Activated CD4-positive, alpha-beta T cell treated with anti-CD3 and anti-CD28 coated beads, Interleukin-2, amount 10 ng/mL, durations not matched to agents 7 days and 5 days (primary cell): Measurements from ENCODE around the gene N4BP2L2. TPM values are rescaled to one million over a fixed set of nuclear protein-coding genes. Genes with fewer than 3 reads are reported as not detected.

Experiments used
- CTCF ChIA-PET: fragments of 350-600 bp; sonication (Branson Sonifier 250); formaldehyde crosslinking; loops from one replicate; lab custom pipeline; 2021; ENCODE audit warnings: antibody characterized with exemption; lab: Charles Lee
- POLR2A ChIA-PET: fragments of 350-600 bp; sonication (Branson Sonifier 250); formaldehyde crosslinking; loops from one replicate; lab custom pipeline; 2021; ENCODE audit warnings: antibody characterized with exemption; lab: Charles Lee
- DNase-seq: peaks from one replicate; pipeline ENCODE4 v3.0.0-alpha.2; 2020
- H3K27ac Mint-ChIP-seq: one replicate; pipeline ENCODE4 v1.8.0; 2021; ENCODE audit warnings: mild to moderate bottlenecking, moderate library complexity, mixed read lengths
- H3K27me3 Mint-ChIP-seq: one replicate; pipeline ENCODE4 v1.8.0; 2021; ENCODE audit warnings: mixed read lengths
- H3K36me3 Mint-ChIP-seq: one replicate; pipeline ENCODE4 v1.8.0; 2021; ENCODE audit warnings: low read depth, mixed read lengths
- H3K4me1 Mint-ChIP-seq: one replicate; pipeline ENCODE4 v1.8.0; 2021; ENCODE audit warnings: mixed read lengths
- H3K4me3 Mint-ChIP-seq: one replicate; pipeline ENCODE4 v1.8.0; 2021; ENCODE audit warnings: mild to moderate bottlenecking, moderate library complexity, mixed read lengths
- H3K9me3 Mint-ChIP-seq: one replicate; pipeline ENCODE4 v1.8.0; 2021; ENCODE audit warnings: mixed read lengths
- total RNA-seq, 2 experiments: library from RNA; stranded (reverse); gene quantifications; one replicate each; pipeline ENCODE4 v1.2.3, GENCODE V29; 2021

The N4BP2L2 gene
- total RNA-seq, 2 experiments from 2014 or later: 134 to 136 TPM

DNA sequence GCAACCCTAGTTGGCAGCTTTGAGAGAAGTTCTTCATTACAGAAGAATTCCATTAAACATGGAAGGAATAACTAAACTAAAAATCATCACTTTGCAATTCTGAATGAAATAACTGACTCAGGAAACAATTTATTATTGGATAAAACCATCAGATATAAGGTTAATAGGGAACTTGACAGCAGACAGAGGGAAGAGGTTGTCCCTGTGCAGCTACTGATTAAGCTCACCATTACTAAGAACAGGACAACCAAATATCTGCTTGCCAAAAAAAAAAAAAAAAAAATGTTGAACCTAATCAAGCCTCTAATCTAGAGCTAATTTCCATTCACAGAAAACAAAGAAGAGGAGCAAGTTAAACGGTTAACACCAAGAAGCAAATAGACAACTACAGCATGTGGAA, 12.8 kb downstream of the N4BP2L2 start:
- Mint-ChIP-seq H3K4me3 (no peak overlapping the region), H3K36me3 (peaks cover 47% of the 10 kb centered on the region), H3K4me1 (peaks cover 28% of the 10 kb centered on the region), H3K27me3 (no peaks in the 10 kb centered on the region), H3K9me3 (no peaks in the 10 kb centered on the region), H3K27ac (no peak overlapping the region)
- ChIA-PET POLR2A (no interaction called here), CTCF (interaction anchor here (0.6 to 1.7 kb wide), 2 partner anchors 18 to 58 kb away, joined by 3 to 4 read pairs; no protein-coding TSS in a partner anchor)
- no peak for DNase-seq

DNA sequence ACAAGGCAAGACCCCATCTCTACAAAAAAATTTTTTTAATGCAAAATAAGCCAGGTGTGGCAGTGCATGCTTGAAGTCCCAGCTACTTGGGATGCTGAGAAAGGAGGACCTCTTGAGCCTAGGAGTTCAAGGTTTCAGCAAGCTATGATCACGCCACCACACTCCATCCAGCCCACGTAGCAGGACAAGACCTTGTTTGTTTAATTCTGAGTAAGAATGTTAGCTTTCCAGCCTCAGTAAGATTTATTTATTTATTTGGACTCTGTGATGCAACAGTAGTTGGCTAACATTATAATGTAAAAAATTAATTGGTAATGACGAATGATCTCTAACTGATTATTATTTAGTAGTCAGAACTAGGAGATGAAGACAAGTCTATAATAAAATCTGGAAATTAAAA, 23.3 kb downstream of the N4BP2L2 start:
- Mint-ChIP-seq H3K27me3 (no peaks in the 10 kb centered on the region), H3K4me3 (no peak overlapping the region), H3K36me3 (peaks cover 57% of the 10 kb centered on the region), H3K9me3 (no peaks in the 10 kb centered on the region), H3K27ac (no peak overlapping the region), H3K4me1 (peaks cover 9% of the 10 kb centered on the region)
- POLR2A ChIA-PET: no interaction called here
- DNase-seq: no peak
- CTCF ChIA-PET: no interaction called here

- peaks cover 6% of the 10 kb centered on the region for H3K4me1 Mint-ChIP-seq
- ChIA-PET POLR2A (no interaction called here), CTCF (no interaction called here)
- no peaks in the 10 kb centered on the region for H3K9me3 Mint-ChIP-seq
- peaks cover 45% of the 10 kb centered on the region for H3K36me3 Mint-ChIP-seq
- H3K4me3 Mint-ChIP-seq: no peak overlapping the region
- DNase-seq: no peak
- H3K27ac Mint-ChIP-seq: no peak overlapping the region
- no peaks in the 10 kb centered on the region for H3K27me3 Mint-ChIP-seq
Observed at GRCh38 chr13:32511482-32511881, 27.1 kb downstream of the N4BP2L2 start.

DNA sequence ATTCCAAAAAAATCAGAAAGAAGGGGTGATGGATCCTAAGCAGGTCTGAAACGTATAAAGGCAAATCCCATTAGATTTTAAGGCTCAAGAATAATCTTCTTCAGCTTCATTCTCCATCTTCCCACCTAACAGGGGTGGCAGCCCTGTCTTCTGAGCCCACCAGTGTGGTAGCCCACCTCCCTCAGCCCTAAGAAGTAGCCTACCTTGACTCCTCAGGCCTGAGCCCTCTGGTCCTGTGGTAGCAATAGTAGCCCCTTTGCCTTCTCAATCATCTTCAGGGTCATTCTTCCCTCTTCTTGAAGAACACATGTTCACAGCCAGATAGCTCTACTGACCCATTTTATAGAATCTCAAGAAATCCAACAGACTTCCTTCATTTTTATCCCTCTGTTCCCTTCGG, 33.7 kb downstream of the N4BP2L2 start:
- CTCF ChIA-PET: no interaction called here
- H3K36me3 Mint-ChIP-seq: peaks cover 31% of the 10 kb centered on the region
- POLR2A ChIA-PET: no interaction called here
- no peak overlapping the region for H3K27ac Mint-ChIP-seq
- H3K27me3 Mint-ChIP-seq: no peaks in the 10 kb centered on the region
- no peaks in the 10 kb centered on the region for H3K9me3 Mint-ChIP-seq
- H3K4me3 Mint-ChIP-seq: no peak overlapping the region
- H3K4me1 Mint-ChIP-seq: no peaks in the 10 kb centered on the region
- no peak for DNase-seq

GRCh38 chr13:32504263-32504662, 34.3 kb downstream of the N4BP2L2 start:
- DNase-seq: no peak
- ChIA-PET CTCF (interaction anchor here (1.6 kb wide), 1 partner anchor 41 kb away, joined by 4 read pairs; no protein-coding TSS in a partner anchor), POLR2A (no interaction called here)
- Mint-ChIP-seq H3K4me1 (no peaks in the 10 kb centered on the region), H3K27me3 (no peaks in the 10 kb centered on the region), H3K4me3 (no peak overlapping the region), H3K27ac (no peak overlapping the region), H3K36me3 (peaks cover 26% of the 10 kb centered on the region), H3K9me3 (no peaks in the 10 kb centered on the region)

DNA sequence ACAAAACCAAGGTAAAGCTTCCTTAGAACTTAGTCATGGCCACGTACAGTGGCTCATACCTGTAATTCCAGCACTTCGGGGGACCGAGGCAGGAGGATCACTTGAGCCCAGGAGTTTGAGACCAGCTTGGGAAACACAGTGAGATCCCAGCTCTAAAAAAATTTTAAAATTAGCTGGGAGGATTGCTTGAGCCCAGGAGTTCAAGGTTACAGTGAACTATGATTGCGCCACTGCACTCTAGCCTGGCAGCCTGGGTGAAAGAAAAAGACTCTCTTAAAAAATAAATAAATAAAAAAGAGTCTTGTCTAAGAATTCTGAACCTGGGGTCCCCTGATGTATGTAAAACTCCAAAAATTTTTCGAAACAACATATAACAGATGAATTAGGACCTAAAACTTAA, 34.9 kb downstream of the N4BP2L2 start:
- Mint-ChIP-seq H3K36me3 (peaks cover 24% of the 10 kb centered on the region), H3K9me3 (no peaks in the 10 kb centered on the region), H3K4me1 (no peaks in the 10 kb centered on the region), H3K27me3 (no peaks in the 10 kb centered on the region), H3K4me3 (no peak overlapping the region), H3K27ac (no peak overlapping the region)
- CTCF ChIA-PET: interaction anchor here (1.0 to 1.6 kb wide), 3 partner anchors 10 to 42 kb away, joined by 4 to 8 read pairs (median 6); no protein-coding TSS in a partner anchor
- POLR2A ChIA-PET: no interaction called here
- no peak for DNase-seq

- Mint-ChIP-seq H3K4me3 (no peak overlapping the region), H3K27ac (no peak overlapping the region), H3K27me3 (no peaks in the 10 kb centered on the region), H3K9me3 (no peaks in the 10 kb centered on the region), H3K4me1 (peaks cover 9% of the 10 kb centered on the region), H3K36me3 (peaks cover 26% of the 10 kb centered on the region)
- POLR2A ChIA-PET: no interaction called here
- DNase-seq: no peak
- CTCF ChIA-PET: interaction anchor here (0.6 kb wide), 1 partner anchor 124 kb away, joined by 5 read pairs; no protein-coding TSS in a partner anchor
Observed at GRCh38 chr13:32501064-32501463, 37.5 kb downstream of the N4BP2L2 start.

GRCh38 chr13:32499538-32500210, 38.9 kb downstream of the N4BP2L2 start:
- POLR2A ChIA-PET: no interaction called here
- no peak overlapping the region for H3K27ac Mint-ChIP-seq
- no peak overlapping the region for H3K4me3 Mint-ChIP-seq
- no peaks in the 10 kb centered on the region for H3K27me3 Mint-ChIP-seq
- H3K9me3 Mint-ChIP-seq: no peaks in the 10 kb centered on the region
- peaks cover 17% of the 10 kb centered on the region for H3K36me3 Mint-ChIP-seq
- CTCF ChIA-PET: interaction anchor here (0.6 to 1.1 kb wide), 3 partner anchors 81 to 1260 kb away, joined by 3 to 5 read pairs (median 3); no protein-coding TSS in a partner anchor
- no peak for DNase-seq
- peaks cover 9% of the 10 kb centered on the region for H3K4me1 Mint-ChIP-seq

DNA sequence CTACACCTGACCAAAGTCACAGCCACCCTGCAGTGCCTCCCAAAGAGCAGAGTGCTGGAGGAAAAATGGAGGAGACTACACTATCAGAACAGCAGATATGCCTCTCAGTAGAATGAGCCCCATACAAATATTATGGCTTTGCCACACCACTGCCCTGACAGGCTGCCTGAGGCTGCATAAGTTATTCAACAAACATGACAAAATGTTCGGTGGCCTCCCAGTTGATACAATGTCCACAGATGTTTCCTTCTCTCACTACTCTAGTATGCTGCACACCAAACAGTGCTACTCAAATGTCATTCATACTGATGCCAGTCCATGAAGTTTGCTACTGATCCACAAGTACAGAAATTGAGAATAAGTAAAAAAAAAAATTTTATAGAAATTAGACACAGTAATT, 41.0 kb downstream of the N4BP2L2 start:
- peaks cover 13% of the 10 kb centered on the region for H3K36me3 Mint-ChIP-seq
- ChIA-PET POLR2A (no interaction called here), CTCF (no interaction called here)
- peaks cover 9% of the 10 kb centered on the region for H3K4me1 Mint-ChIP-seq
- no peak overlapping the region for H3K4me3 Mint-ChIP-seq
- H3K9me3 Mint-ChIP-seq: no peaks in the 10 kb centered on the region
- no peak for DNase-seq
- no peak overlapping the region for H3K27ac Mint-ChIP-seq
- no peaks in the 10 kb centered on the region for H3K27me3 Mint-ChIP-seq

- H3K27ac Mint-ChIP-seq: no peak overlapping the region
- H3K4me1 Mint-ChIP-seq: peaks cover 9% of the 10 kb centered on the region
- no peaks in the 10 kb centered on the region for H3K27me3 Mint-ChIP-seq
- CTCF ChIA-PET: no interaction called here
- peaks cover 10% of the 10 kb centered on the region for H3K36me3 Mint-ChIP-seq
- no peak for DNase-seq
- no peak overlapping the region for H3K4me3 Mint-ChIP-seq
- no peaks in the 10 kb centered on the region for H3K9me3 Mint-ChIP-seq
- POLR2A ChIA-PET: no interaction called here
Observed at GRCh38 chr13:32496599-32497160, 41.9 kb downstream of the N4BP2L2 start.

DNA sequence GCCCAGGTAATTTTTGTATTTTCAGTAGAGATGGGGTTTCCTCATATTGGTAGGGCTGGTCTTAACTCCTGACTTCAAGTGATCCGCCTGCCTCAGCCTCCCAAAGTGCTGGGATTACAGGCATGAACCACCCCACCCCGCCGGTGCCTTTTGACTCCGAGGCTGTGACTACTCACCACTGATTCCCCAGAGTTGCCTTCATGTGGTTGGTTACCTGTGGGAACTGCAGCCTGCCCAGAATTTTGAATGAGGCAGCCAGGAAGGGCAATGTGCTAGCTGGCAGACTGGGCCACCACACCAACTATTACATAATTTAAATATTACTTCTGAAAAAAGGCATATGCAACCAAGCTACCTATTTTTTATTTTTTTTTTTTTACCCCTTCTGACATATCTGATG, 42.8 kb downstream of the N4BP2L2 start:
- Mint-ChIP-seq H3K36me3 (peaks cover 8% of the 10 kb centered on the region), H3K9me3 (no peaks in the 10 kb centered on the region), H3K4me3 (no peak overlapping the region), H3K4me1 (peaks cover 9% of the 10 kb centered on the region), H3K27me3 (no peaks in the 10 kb centered on the region), H3K27ac (no peak overlapping the region)
- ChIA-PET CTCF (interaction anchor here (0.9 kb wide), 1 partner anchor 96 kb away, joined by 3 read pairs; no protein-coding TSS in a partner anchor), POLR2A (no interaction called here)
- DNase-seq: no peak

DNA sequence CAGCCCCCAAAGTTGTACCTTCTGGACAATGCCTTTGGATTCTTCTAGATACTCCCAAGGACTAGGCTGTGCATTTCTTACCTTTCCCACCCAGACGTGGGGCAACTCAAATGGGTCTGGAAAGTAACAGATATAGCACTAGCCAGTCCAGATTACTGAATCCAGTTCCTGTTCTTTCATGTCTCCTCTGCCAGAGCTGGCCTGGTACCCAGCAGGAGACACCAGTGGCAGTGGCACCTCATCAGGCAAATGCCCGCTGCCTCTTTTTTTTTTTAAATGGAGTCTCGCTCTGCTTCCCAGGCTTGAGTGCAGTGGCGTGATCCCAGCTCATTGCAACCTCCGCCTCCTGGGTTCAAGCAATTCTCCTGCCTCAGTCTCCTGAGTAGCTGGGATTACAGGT, 43.2 kb downstream of the N4BP2L2 start:
- Mint-ChIP-seq H3K36me3 (peaks cover 8% of the 10 kb centered on the region), H3K4me3 (no peak overlapping the region), H3K27ac (no peak overlapping the region), H3K9me3 (no peaks in the 10 kb centered on the region), H3K4me1 (peaks cover 9% of the 10 kb centered on the region), H3K27me3 (no peaks in the 10 kb centered on the region)
- CTCF ChIA-PET: interaction anchor here (0.9 kb wide), 1 partner anchor 97 kb away, joined by 3 read pairs; no protein-coding TSS in a partner anchor
- POLR2A ChIA-PET: no interaction called here
- no peak for DNase-seq

DNA sequence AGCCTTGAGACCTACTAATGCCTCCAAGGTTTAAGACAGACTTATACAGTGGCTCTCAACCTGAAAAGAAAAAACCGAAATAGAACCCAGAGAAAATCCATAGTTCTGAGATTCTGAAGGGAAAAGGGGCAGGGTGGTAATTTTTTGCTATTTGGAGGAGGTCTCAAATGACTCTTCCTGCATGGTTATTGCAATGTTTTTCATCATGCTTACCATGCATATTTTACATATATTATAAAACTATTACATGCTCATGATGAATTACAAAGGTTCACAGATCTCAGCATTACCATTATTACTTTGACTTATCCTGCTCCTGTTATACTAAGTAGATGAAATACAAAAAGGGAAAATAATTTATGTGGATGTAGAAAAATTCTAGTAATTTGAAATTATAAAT, 47.6 kb downstream of the N4BP2L2 start:
- no peak for DNase-seq
- POLR2A ChIA-PET: no interaction called here

More for the DNA sequence above, 47.6 kb downstream of the N4BP2L2 start:
- CTCF ChIA-PET: no interaction called here
- no peaks in the 10 kb centered on the region for H3K27me3 Mint-ChIP-seq
- no peaks in the 10 kb centered on the region for H3K9me3 Mint-ChIP-seq
- H3K27ac Mint-ChIP-seq: no peak overlapping the region
- H3K36me3 Mint-ChIP-seq: peaks cover 3% of the 10 kb centered on the region
- H3K4me1 Mint-ChIP-seq: no peaks in the 10 kb centered on the region
- H3K4me3 Mint-ChIP-seq: no peak overlapping the region
